ENCODE measurements around the gene SBSN.

GRCh38 chr19:35513628-35514281 is 14.4 kb downstream of the SBSN start, which contains the start of gene DMKN:
- TF ChIP-seq POLR2A (IDR thresholded peaks at IDR 0.05; ENCODE audit: low read length), result no peak
- TF ChIP-seq GATA1 (IDR thresholded peaks at IDR 0.05; ENCODE audit: low read depth, low read length), result no peak

All from erythroblast (primary cell).